Panc1 (cell line): ENCODE measurements around the gene ARL5A. TPM values are rescaled to one million over a fixed set of nuclear protein-coding genes. Genes with fewer than 3 reads are reported as not detected.
A peak's percentile ranks its signal among the peaks of the same experiment; 100 is the strongest.

Experiments used
- ATAC-seq: fragments of 200-7000 bp; cut with Tn5 transposase; 2 replicates; pipeline ENCODE4 v1.9.1; 2020; ENCODE audit warnings: mild to moderate bottlenecking, moderate library complexity
- BruUV-seq: library from RNA; stranded (reverse); fragments of 400-500 nt; replicated peaks from 2 replicates; lab custom pipeline; 2021; lab: Mats Ljungman, UMichigan
- CTCF ChIA-PET: fragments of 300-600 bp; sonication (Branson Sonifier 250); formaldehyde crosslinking; loops from one replicate; lab custom pipeline; 2022; ENCODE audit warnings: antibody characterized with exemption; lab: Charles Lee
- POLR2A ChIA-PET: fragments of 300-600 bp; sonication (Branson Sonifier 250); formaldehyde crosslinking; loops from one replicate; lab custom pipeline; 2022; ENCODE audit warnings: antibody characterized with exemption; lab: Charles Lee
- DNase-seq: peaks from one replicate; pipeline ENCODE4 v3.0.0-alpha.2; 2010; ENCODE audit warnings: low read depth, low spot score
- H3K27ac ChIP-seq: 2 replicates; pipeline ENCODE4 v1.5.1; 2011; ENCODE audit warnings: mild to moderate bottlenecking, low read length, inconsistent platforms
- H3K27me3 ChIP-seq: fragments of 200-500 bp; sonication (Bioruptor generic); 2 replicates; pipeline ENCODE4 v1.6.0; 2014; ENCODE audit warnings: low read length, inconsistent platforms; ENCODE audit not compliant: control insufficient read depth, insufficient read depth
- H3K36me3 ChIP-seq: fragments of 200-500 bp; sonication (Bioruptor generic); 2 replicates; pipeline ENCODE4 v1.5.1; 2014; ENCODE audit warnings: inconsistent platforms, mild to moderate bottlenecking, low read length, moderate library complexity; ENCODE audit not compliant: control insufficient read depth, insufficient read depth
- H3K4me1 ChIP-seq: 2 replicates; pipeline ENCODE4 v1.5.1; 2011; ENCODE audit warnings: inconsistent platforms, mild to moderate bottlenecking, low read length, moderate library complexity; ENCODE audit not compliant: control insufficient read depth, insufficient read depth
- H3K4me3 ChIP-seq, 2 experiments: 2 replicates each; pipeline ENCODE4 v1.5.1; 2011 to 2012; ENCODE audit warnings: low read depth in 2 of 2, low read length in 2 of 2, mild to moderate bottlenecking in 2 of 2, inconsistent platforms in 1 of 2, moderate library complexity in 1 of 2
- H3K9me3 ChIP-seq: fragments of 200-500 bp; sonication (Bioruptor generic); 2 replicates; pipeline ENCODE4 v1.5.1; 2014; ENCODE audit warnings: low read depth, mild to moderate bottlenecking, inconsistent platforms, low read length, moderate library complexity; ENCODE audit not compliant: control insufficient read depth, insufficient read depth
- POLR2AphosphoS5 ChIP-seq: IDR thresholded peaks from 2 replicates; pipeline ENCODE4 v1.6.1; 2012; ENCODE audit warnings: mild to moderate bottlenecking, low read depth, low read length, moderate library complexity
- SIN3A ChIP-seq: IDR thresholded peaks from 2 replicates; pipeline ENCODE4 v1.6.1; 2012; ENCODE audit warnings: low read depth, mild to moderate bottlenecking, low read length, moderate library complexity, borderline replicate concordance; ENCODE audit not compliant: insufficient read depth
- TCF7L2 ChIP-seq: IDR thresholded peaks from 2 replicates; pipeline ENCODE4 v1.6.1; 2011; ENCODE audit warnings: mild to moderate bottlenecking, low read depth, low read length, inconsistent platforms
- in situ Hi-C: cut with HindIII; loops from 2 replicates; pipeline ENCODE4 v1.10.0; 2016; ENCODE audit warnings: low sequenced_read_pairs, low pct_unique_long_range_greater_than_20kb
- intact Hi-C: fragments of 100-400 bp; cut with micrococcal nuclease; formaldehyde crosslinking; loops from one replicate; pipeline ENCODE4 v1.10.0; 2022; ENCODE audit not compliant: unreplicated experiment
- total RNA-seq: library from RNA; stranded (reverse); gene quantifications from one replicate; pipeline ENCODE4 v1.2.1, GENCODE V29; 2021; ENCODE audit not compliant: unreplicated experiment
- TF ChIP-seq, protein P1 (sequence below), 2 experiments: IDR thresholded peaks; 2 replicates each; pipeline ENCODE4 v1.6.1; 2011 to 2012; ENCODE audit warnings: low read depth in 2 of 2, control low read depth in 1 of 2, low read length in 1 of 2, mild to moderate bottlenecking in 1 of 2, moderate library complexity in 1 of 2; ENCODE audit not compliant: insufficient read depth in 1 of 2
- TF ChIP-seq, protein P2 (sequence below): fragments of 450-650 bp; IDR thresholded peaks from 2 replicates; pipeline ENCODE4 v1.5.1; 2017; ENCODE audit warnings: mild to moderate bottlenecking

The ARL5A gene
- total RNA-seq, 1 experiment from 2014 or later = 47.5 TPM

DNA sequence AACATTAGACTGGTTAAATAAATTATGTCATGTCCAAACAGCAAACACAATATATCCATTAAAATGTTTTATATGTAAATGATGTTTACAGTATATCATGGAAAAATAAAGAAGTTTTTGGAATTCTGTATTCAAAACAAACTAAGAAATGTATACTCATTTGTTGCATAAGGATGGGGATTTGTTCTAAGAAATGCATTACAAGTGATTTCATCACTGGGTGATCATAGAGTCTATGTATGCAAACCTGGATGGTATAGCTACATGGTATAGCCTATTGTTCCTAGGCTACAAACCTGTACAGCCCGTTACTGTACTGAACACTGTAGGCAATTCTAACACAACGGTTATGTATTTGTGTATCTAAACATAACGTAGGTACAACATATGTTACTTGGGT lies 35.1 kb downstream of the ARL5A start:
- DNase-seq (no peak), ATAC-seq (no peak)
- H3K4me1 ChIP-seq = no peaks in the 10 kb centered on the region
- POLR2A ChIA-PET = no interaction called here
- intact Hi-C loops (loop anchor here (10.0 kb wide), 1 partner anchor 232 kb away; no protein-coding TSS in a partner anchor), in situ Hi-C loops (no loop called here)
- no peaks in the 10 kb centered on the region for H3K9me3 ChIP-seq
- no TSS peak for BruUV-seq
- no peak overlapping the region for H3K27ac ChIP-seq
- H3K4me3 ChIP-seq = no peak overlapping the region
- H3K27me3 ChIP-seq = no peaks in the 10 kb centered on the region
- TF ChIP-seq, protein P1, sequence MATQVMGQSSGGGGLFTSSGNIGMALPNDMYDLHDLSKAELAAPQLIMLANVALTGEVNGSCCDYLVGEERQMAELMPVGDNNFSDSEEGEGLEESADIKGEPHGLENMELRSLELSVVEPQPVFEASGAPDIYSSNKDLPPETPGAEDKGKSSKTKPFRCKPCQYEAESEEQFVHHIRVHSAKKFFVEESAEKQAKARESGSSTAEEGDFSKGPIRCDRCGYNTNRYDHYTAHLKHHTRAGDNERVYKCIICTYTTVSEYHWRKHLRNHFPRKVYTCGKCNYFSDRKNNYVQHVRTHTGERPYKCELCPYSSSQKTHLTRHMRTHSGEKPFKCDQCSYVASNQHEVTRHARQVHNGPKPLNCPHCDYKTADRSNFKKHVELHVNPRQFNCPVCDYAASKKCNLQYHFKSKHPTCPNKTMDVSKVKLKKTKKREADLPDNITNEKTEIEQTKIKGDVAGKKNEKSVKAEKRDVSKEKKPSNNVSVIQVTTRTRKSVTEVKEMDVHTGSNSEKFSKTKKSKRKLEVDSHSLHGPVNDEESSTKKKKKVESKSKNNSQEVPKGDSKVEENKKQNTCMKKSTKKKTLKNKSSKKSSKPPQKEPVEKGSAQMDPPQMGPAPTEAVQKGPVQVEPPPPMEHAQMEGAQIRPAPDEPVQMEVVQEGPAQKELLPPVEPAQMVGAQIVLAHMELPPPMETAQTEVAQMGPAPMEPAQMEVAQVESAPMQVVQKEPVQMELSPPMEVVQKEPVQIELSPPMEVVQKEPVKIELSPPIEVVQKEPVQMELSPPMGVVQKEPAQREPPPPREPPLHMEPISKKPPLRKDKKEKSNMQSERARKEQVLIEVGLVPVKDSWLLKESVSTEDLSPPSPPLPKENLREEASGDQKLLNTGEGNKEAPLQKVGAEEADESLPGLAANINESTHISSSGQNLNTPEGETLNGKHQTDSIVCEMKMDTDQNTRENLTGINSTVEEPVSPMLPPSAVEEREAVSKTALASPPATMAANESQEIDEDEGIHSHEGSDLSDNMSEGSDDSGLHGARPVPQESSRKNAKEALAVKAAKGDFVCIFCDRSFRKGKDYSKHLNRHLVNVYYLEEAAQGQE (IDR thresholded peaks at IDR 0.05; ENCODE audit: insufficient read depth in 1 of 2, low read depth in 2 of 2, low read length in 1 of 2) = no peak
- TF ChIP-seq TCF7L2 (no peak), SIN3A (no peak), POLR2AphosphoS5 (no peak)
- TF ChIP-seq, protein P2, sequence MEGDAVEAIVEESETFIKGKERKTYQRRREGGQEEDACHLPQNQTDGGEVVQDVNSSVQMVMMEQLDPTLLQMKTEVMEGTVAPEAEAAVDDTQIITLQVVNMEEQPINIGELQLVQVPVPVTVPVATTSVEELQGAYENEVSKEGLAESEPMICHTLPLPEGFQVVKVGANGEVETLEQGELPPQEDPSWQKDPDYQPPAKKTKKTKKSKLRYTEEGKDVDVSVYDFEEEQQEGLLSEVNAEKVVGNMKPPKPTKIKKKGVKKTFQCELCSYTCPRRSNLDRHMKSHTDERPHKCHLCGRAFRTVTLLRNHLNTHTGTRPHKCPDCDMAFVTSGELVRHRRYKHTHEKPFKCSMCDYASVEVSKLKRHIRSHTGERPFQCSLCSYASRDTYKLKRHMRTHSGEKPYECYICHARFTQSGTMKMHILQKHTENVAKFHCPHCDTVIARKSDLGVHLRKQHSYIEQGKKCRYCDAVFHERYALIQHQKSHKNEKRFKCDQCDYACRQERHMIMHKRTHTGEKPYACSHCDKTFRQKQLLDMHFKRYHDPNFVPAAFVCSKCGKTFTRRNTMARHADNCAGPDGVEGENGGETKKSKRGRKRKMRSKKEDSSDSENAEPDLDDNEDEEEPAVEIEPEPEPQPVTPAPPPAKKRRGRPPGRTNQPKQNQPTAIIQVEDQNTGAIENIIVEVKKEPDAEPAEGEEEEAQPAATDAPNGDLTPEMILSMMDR = no peak
- no peaks in the 10 kb centered on the region for H3K36me3 ChIP-seq
- CTCF ChIA-PET = no interaction called here

DNA sequence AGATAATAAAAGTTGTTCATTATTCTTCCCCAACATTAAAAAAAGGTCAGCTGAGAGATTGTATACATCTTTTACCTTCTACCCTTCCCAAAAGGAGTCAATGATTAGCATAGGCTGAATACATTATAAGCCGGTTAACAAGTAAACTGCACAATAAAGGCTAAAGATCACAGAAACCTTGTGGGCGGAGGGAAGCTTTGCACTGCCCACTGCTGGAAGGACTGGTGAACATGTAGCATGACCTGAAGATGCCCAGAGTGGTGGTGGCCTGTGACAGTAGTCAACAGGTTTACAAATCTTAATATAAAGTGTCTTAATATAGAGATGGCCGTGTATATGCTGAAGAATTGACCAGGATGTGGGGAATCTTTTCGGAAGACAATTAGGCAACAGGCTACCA lies 35.6 kb downstream of the ARL5A start:
- ChIA-PET CTCF (no interaction called here), POLR2A (no interaction called here)
- no peak for DNase-seq
- Histone ChIP-seq H3K36me3 (no peaks in the 10 kb centered on the region), H3K9me3 (no peaks in the 10 kb centered on the region), H3K27ac (no peak overlapping the region), H3K27me3 (no peaks in the 10 kb centered on the region), H3K4me1 (no peaks in the 10 kb centered on the region), H3K4me3 (no peak overlapping the region)
- ATAC-seq = no peak
- TF ChIP-seq TCF7L2 = no peak
- TF ChIP-seq, protein P2 = peak; percentile 32
- intact Hi-C loops (loop anchor here (10.0 kb wide), 1 partner anchor 232 kb away; no protein-coding TSS in a partner anchor), in situ Hi-C loops (no loop called here)
- BruUV-seq = no TSS peak
